RWPE2 (cell line): ENCODE results near the gene CD2BP2.

Experiments
- ATAC-seq: fragments of 200-7000 bp; cut with Tn5 transposase; 3 replicates; pipeline ENCODE4 v1.9.1; 2021; ENCODE audit warnings: low read depth
- DNase-seq: peaks from one replicate; pipeline ENCODE4 v3.0.0-alpha.2; 2020; ENCODE audit warnings: low spot score
- H3K27ac ChIP-seq: fragments of 450-650 bp; 2 replicates; pipeline ENCODE4 v1.5.1; 2017; ENCODE audit warnings: mild to moderate bottlenecking; ENCODE audit not compliant: poor library complexity, severe bottlenecking
- H3K27me3 ChIP-seq: fragments of 250-450 bp; sonication (Bioruptor Pico); 2 replicates; pipeline ENCODE4 v1.5.1; 2021; ENCODE audit warnings: mild to moderate bottlenecking, moderate library complexity; ENCODE audit not compliant: insufficient read depth, poor library complexity, severe bottlenecking
- H3K36me3 ChIP-seq: fragments of 250-450 bp; sonication (Bioruptor Pico); 2 replicates; pipeline ENCODE4 v1.5.1; 2020; ENCODE audit warnings: low read depth, mild to moderate bottlenecking, moderate library complexity
- H3K4me1 ChIP-seq: fragments of 250-450 bp; sonication (Bioruptor Pico); 2 replicates; pipeline ENCODE4 v1.5.1; 2021; ENCODE audit warnings: mild to moderate bottlenecking, moderate library complexity; ENCODE audit not compliant: insufficient read depth, poor library complexity, severe bottlenecking
- H3K4me3 ChIP-seq: fragments of 250-450 bp; sonication (Bioruptor Pico); 2 replicates; pipeline ENCODE4 v1.5.1; 2021; ENCODE audit warnings: mild to moderate bottlenecking, moderate library complexity; ENCODE audit not compliant: severe bottlenecking
- H3K9me3 ChIP-seq: fragments of 250-450 bp; sonication (Bioruptor Pico); 2 replicates; pipeline ENCODE4 v1.5.1; 2021; ENCODE audit warnings: mild to moderate bottlenecking, moderate library complexity; ENCODE audit not compliant: severe bottlenecking
- CTCF ChIP-seq: fragments of 450-650 bp; IDR thresholded peaks from one replicate; pipeline ENCODE4 v1.5.1; 2017; ENCODE audit warnings: mild to moderate bottlenecking, moderate library complexity; ENCODE audit not compliant: poor library complexity, severe bottlenecking

The CD2BP2 gene

GRCh38 chr16:30355144-30355953 lies at the start of gene CD2BP2:
Gene CD2BP2 (minus strand): TSS chr16:30355308. CDS start chr16:30354681, 627 bp downstream.
- peak within 1 kb of the TSS; percentile 84 for H3K4me3 ChIP-seq
- TF ChIP-seq CTCF = no peak
- peaks cover 33% of the 10 kb centered on the region for H3K36me3 ChIP-seq
- peak within 1 kb of the TSS; percentile 83 for H3K27ac ChIP-seq
- H3K9me3 ChIP-seq = no peaks in the 10 kb centered on the region
- DNase-seq = peak; percentile 96
- peak; percentile 84 for ATAC-seq
- no peaks in the 10 kb centered on the region for H3K27me3 ChIP-seq
- H3K4me1 ChIP-seq = no peaks in the 10 kb centered on the region

GRCh38 chr16:30401768-30402425 lies 46.8 kb upstream of the CD2BP2 start:
- Histone ChIP-seq H3K4me3 (no peak overlapping the region), H3K27me3 (no peaks in the 10 kb centered on the region), H3K4me1 (no peaks in the 10 kb centered on the region), H3K9me3 (no peaks in the 10 kb centered on the region), H3K27ac (no peak overlapping the region), H3K36me3 (peaks cover 7% of the 10 kb centered on the region)
- no peak for DNase-seq
- no peak for TF ChIP-seq CTCF
- ATAC-seq = no peak

- H3K36me3 ChIP-seq = peaks cover 7% of the 10 kb centered on the region
- H3K27ac ChIP-seq = peak overlapping the region; percentile 84
- ATAC-seq = no peak
- no peak for TF ChIP-seq CTCF
- peak overlapping the region; percentile 47 for H3K4me3 ChIP-seq
- DNase-seq = no peak
- H3K4me1 ChIP-seq = no peaks in the 10 kb centered on the region
- no peaks in the 10 kb centered on the region for H3K27me3 ChIP-seq
- no peaks in the 10 kb centered on the region for H3K9me3 ChIP-seq
These were observed 44.5 kb upstream of the CD2BP2 start for GRCh38 chr16:30399435-30400186.

GRCh38 chr16:30398661-30399434 lies 43.7 kb upstream of the CD2BP2 start:
- H3K4me3 ChIP-seq = no peak overlapping the region
- no peaks in the 10 kb centered on the region for H3K4me1 ChIP-seq
- H3K27me3 ChIP-seq = no peaks in the 10 kb centered on the region
- DNase-seq = no peak
- TF ChIP-seq CTCF = no peak
- ATAC-seq = no peak
- peaks cover 7% of the 10 kb centered on the region for H3K36me3 ChIP-seq
- peak overlapping the region; percentile 84 for H3K27ac ChIP-seq
- H3K9me3 ChIP-seq = no peaks in the 10 kb centered on the region
